Amniotic stem cell (primary cell): ENCODE results near the gene PIH1D1.
"Not testable (repeated sequence)": the region's sequence is repeated elsewhere in the genome, so short reads cannot be mapped to it uniquely, and the experiment has no call there.

ENCODE experiments used
- DNase-seq: peaks from one replicate; lab custom pipeline; 2025; lab: John Stamatoyannopoulos, UW

The PIH1D1 gene

GRCh38 chr19:49455773-49456172 is 4.2 kb upstream of the PIH1D1 start:
- no peak for DNase-seq

- DNase-seq: no peak
Observed at GRCh38 chr19:49453757-49454240, 2.2 kb upstream of the PIH1D1 start.

- DNase-seq: peak; percentile 96
Observed at GRCh38 chr19:49453013-49453756, 1.6 kb upstream of the PIH1D1 start, which contains the start of gene ALDH16A1. Gene ALDH16A1 (plus strand): TSS chr19:49453225. CDS start chr19:49453332, 107 bp downstream.

GRCh38 chr19:49450405-49450804 is 1.2 kb downstream of the PIH1D1 start:
- no peak for DNase-seq

GRCh38 chr19:49448432-49448786 is 3.2 kb downstream of the PIH1D1 start:
- no peak for DNase-seq

GRCh38 chr19:49447485-49448431 is 3.9 kb downstream of the PIH1D1 start:
- DNase-seq: no peak

- no peak for DNase-seq
Observed at GRCh38 chr19:49445997-49446396, 5.6 kb downstream of the PIH1D1 start.

- DNase-seq: not testable (repeated sequence)
Observed at GRCh38 chr19:49444100-49444700, 7.4 kb downstream of the PIH1D1 start.

- DNase-seq: peak; percentile 87
Observed at GRCh38 chr19:49443366-49444099, 8.1 kb downstream of the PIH1D1 start.

- DNase-seq: peak; percentile 58
Observed at GRCh38 chr19:49442771-49443365, 8.7 kb downstream of the PIH1D1 start.

- DNase-seq: no peak
Observed at GRCh38 chr19:49442354-49442753, 9.3 kb downstream of the PIH1D1 start.

- DNase-seq: no peak
Observed at GRCh38 chr19:49441960-49442350, 9.7 kb downstream of the PIH1D1 start.

- DNase-seq: no peak
Observed at GRCh38 chr19:49441210-49441959, 10.2 kb downstream of the PIH1D1 start, which contains the start of gene SLC17A7. Gene SLC17A7 (minus strand): TSS chr19:49441527. CDS start chr19:49441379, 148 bp downstream.

- DNase-seq: no peak
Observed at GRCh38 chr19:49440439-49441209, 11.0 kb downstream of the PIH1D1 start.

- DNase-seq: no peak
Observed at GRCh38 chr19:49439836-49440235, 11.8 kb downstream of the PIH1D1 start.

GRCh38 chr19:49438261-49438660 is 13.4 kb downstream of the PIH1D1 start:
- DNase-seq: no peak

- no peak for DNase-seq
Observed at GRCh38 chr19:49437231-49437630, 14.4 kb downstream of the PIH1D1 start.

- no peak for DNase-seq
Observed at GRCh38 chr19:49436381-49437017, 15.1 kb downstream of the PIH1D1 start.

- no peak for DNase-seq
Observed at GRCh38 chr19:49435670-49436069, 15.9 kb downstream of the PIH1D1 start.
